ENCODE measurements around the gene TMEM187.

TMEM187 gene

GRCh38 chrX:153972368-153973126, at the start of gene TMEM187:
Gene TMEM187 (plus strand): TSS chrX:153972754. CDS start chrX:153982063, 9,309 bp downstream.
- in situ Hi-C loops (cut with MboI; ENCODE audit: low sequenced_read_pairs), result no loop called here

GRCh38 chrX:153922932-153923857, 49.4 kb upstream of the TMEM187 start:
- in situ Hi-C loops (cut with MboI; ENCODE audit: low sequenced_read_pairs), result no loop called here

GRCh38 chrX:153924149-153924861, 48.2 kb upstream of the TMEM187 start:
- in situ Hi-C loops (cut with MboI; ENCODE audit: low sequenced_read_pairs), result no loop called here

GRCh38 chrX:153925387-153925738, 47.2 kb upstream of the TMEM187 start:
- in situ Hi-C loops (cut with MboI; ENCODE audit: low sequenced_read_pairs), result no loop called here

- in situ Hi-C loops (cut with MboI; ENCODE audit: low sequenced_read_pairs), result no loop called here
Observed at GRCh38 chrX:153925739-153926551, 46.6 kb upstream of the TMEM187 start, which contains the start of gene ARHGAP4. Gene ARHGAP4 (minus strand): TSS chrX:153926264. CDS start chrX:153926202, 62 bp downstream.

- in situ Hi-C loops (cut with MboI; ENCODE audit: low sequenced_read_pairs), result no loop called here
Observed at GRCh38 chrX:153926552-153926857, 46.0 kb upstream of the TMEM187 start.

GRCh38 chrX:153926858-153927671, 45.5 kb upstream of the TMEM187 start:
- in situ Hi-C loops (cut with MboI; ENCODE audit: low sequenced_read_pairs), result no loop called here

- in situ Hi-C loops (cut with MboI; ENCODE audit: low sequenced_read_pairs), result no loop called here
Observed at GRCh38 chrX:153927672-153927921, 45.0 kb upstream of the TMEM187 start.

GRCh38 chrX:153927922-153928760, 44.4 kb upstream of the TMEM187 start:
- in situ Hi-C loops (cut with MboI; ENCODE audit: low sequenced_read_pairs), result no loop called here

- in situ Hi-C loops (cut with MboI; ENCODE audit: low sequenced_read_pairs), result no loop called here
Observed at GRCh38 chrX:153928846-153929245, 43.7 kb upstream of the TMEM187 start.

- in situ Hi-C loops (cut with MboI; ENCODE audit: low sequenced_read_pairs), result no loop called here
Observed at GRCh38 chrX:153929576-153929975, 43.0 kb upstream of the TMEM187 start.

- in situ Hi-C loops (cut with MboI; ENCODE audit: low sequenced_read_pairs), result no loop called here
Observed at GRCh38 chrX:153930011-153930910, 42.3 kb upstream of the TMEM187 start.

- in situ Hi-C loops (cut with MboI; ENCODE audit: low sequenced_read_pairs), result no loop called here
Observed at GRCh38 chrX:153931151-153931550, 41.4 kb upstream of the TMEM187 start.

GRCh38 chrX:153931748-153932147, 40.8 kb upstream of the TMEM187 start:
- in situ Hi-C loops (cut with MboI; ENCODE audit: low sequenced_read_pairs), result no loop called here

- in situ Hi-C loops (cut with MboI; ENCODE audit: low sequenced_read_pairs), result no loop called here
Observed at GRCh38 chrX:153932220-153932915, 40.2 kb upstream of the TMEM187 start.

- in situ Hi-C loops (cut with MboI; ENCODE audit: low sequenced_read_pairs), result no loop called here
Observed at GRCh38 chrX:153933748-153934147, 38.8 kb upstream of the TMEM187 start.

GRCh38 chrX:153934148-153934761, 38.3 kb upstream of the TMEM187 start:
- in situ Hi-C loops (cut with MboI; ENCODE audit: low sequenced_read_pairs), result no loop called here

All from hTERT RPE-1 (cell line).